Measurements from ENCODE around the gene PROX1. TPM values are rescaled to one million over a fixed set of nuclear protein-coding genes. Genes with fewer than 3 reads are reported as not detected.

Gene PROX1, protein sequence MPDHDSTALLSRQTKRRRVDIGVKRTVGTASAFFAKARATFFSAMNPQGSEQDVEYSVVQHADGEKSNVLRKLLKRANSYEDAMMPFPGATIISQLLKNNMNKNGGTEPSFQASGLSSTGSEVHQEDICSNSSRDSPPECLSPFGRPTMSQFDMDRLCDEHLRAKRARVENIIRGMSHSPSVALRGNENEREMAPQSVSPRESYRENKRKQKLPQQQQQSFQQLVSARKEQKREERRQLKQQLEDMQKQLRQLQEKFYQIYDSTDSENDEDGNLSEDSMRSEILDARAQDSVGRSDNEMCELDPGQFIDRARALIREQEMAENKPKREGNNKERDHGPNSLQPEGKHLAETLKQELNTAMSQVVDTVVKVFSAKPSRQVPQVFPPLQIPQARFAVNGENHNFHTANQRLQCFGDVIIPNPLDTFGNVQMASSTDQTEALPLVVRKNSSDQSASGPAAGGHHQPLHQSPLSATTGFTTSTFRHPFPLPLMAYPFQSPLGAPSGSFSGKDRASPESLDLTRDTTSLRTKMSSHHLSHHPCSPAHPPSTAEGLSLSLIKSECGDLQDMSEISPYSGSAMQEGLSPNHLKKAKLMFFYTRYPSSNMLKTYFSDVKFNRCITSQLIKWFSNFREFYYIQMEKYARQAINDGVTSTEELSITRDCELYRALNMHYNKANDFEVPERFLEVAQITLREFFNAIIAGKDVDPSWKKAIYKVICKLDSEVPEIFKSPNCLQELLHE
- total RNA-seq: 80.6 TPM
- long read RNA-seq, full-length matches to known transcripts: 3 of 15 reads
- long read RNA-seq, partial matches to known transcripts: 6 of 15 reads
- long read RNA-seq, other reads (novel, unspliced or antisense): 6 of 15 reads

DNA sequence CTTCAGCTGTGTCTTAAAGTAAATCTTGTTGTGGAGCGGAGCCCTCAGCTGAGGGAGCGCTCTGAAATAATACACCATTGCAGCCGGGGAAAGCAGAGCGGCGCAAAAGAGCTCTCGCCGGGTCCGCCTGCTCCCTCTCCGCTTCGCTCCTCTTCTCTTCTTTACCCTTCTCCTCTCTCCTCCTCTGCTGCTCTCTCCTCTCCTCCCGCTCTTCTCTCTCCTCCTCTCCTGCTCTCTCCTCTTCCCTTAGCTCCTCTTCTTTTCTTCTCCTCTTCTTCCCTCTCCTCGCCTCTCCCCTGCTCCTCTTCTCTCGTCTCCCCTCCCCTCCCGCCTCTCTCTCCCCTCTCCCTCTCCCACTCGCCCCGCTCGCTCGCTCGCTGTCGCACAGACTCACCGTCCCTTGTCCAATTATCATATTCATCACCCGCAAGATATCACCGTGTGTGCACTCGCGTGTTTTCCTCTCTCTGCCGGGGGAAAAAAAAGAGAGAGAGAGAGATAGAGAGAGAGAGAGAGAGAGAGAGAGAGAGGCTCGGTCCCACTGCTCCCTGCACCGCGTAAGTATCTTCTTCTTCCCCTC is at the start of gene PROX1:
TSS of gene PROX1 (plus strand) at position 47 of the 580 bp plus-strand sequence. CDS start 8,563 bp downstream, outside the sequence.
- TF ChIP-seq, protein P1, sequence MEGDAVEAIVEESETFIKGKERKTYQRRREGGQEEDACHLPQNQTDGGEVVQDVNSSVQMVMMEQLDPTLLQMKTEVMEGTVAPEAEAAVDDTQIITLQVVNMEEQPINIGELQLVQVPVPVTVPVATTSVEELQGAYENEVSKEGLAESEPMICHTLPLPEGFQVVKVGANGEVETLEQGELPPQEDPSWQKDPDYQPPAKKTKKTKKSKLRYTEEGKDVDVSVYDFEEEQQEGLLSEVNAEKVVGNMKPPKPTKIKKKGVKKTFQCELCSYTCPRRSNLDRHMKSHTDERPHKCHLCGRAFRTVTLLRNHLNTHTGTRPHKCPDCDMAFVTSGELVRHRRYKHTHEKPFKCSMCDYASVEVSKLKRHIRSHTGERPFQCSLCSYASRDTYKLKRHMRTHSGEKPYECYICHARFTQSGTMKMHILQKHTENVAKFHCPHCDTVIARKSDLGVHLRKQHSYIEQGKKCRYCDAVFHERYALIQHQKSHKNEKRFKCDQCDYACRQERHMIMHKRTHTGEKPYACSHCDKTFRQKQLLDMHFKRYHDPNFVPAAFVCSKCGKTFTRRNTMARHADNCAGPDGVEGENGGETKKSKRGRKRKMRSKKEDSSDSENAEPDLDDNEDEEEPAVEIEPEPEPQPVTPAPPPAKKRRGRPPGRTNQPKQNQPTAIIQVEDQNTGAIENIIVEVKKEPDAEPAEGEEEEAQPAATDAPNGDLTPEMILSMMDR (IDR thresholded peaks at IDR 0.05; ENCODE audit: borderline replicate concordance): no peak
- no peak for DNase-seq
- Histone ChIP-seq H3K4me3 (peak within 1 kb of the TSS; percentile 75), H3K27ac (replicated peaks) (peak within 1 kb of the TSS; percentile 92), H3K36me3 (no peaks in the 10 kb centered on the region), H3K4me1 (peaks cover 61% of the 10 kb centered on the region), H3K9me3 (replicated peaks) (no peaks in the 10 kb centered on the region), H3K27me3 (ENCODE audit: low read depth) (peaks cover 63% of the 10 kb centered on the region)
- intact Hi-C loops (cut with micrococcal nuclease): no loop called here

DNA sequence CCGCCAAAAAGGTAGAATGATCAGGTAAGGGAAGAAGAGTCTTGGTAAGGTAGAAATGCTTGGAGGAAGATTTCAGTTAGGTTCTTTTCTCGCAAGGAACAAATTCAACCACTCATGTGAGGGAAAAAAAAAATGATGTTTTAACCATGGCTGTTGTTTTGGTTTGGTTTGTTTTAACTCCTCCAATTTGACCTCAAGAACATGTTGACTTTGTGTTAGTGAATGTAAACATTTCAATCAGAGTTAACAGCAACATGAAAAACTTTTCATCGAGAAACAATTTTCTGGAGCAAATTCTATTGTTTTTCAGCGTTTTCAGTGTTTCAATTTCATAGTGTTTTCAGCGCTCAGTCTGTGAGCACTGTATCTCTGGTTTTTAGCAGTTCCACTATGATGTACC is 49.0 kb upstream of the PROX1 start:
- H3K27me3 ChIP-seq (ENCODE audit: low read depth): no peaks in the 10 kb centered on the region
- peaks cover 5% of the 10 kb centered on the region for H3K9me3 ChIP-seq (replicated peaks)
- H3K4me3 ChIP-seq: no peak overlapping the region
- H3K36me3 ChIP-seq: no peaks in the 10 kb centered on the region
- DNase-seq: no peak
- H3K27ac ChIP-seq (replicated peaks): no peak overlapping the region
- TF ChIP-seq, protein P1 (IDR thresholded peaks at IDR 0.05; ENCODE audit: borderline replicate concordance): no peak
- H3K4me1 ChIP-seq: peaks cover 6% of the 10 kb centered on the region
- intact Hi-C loops (cut with micrococcal nuclease): no loop called here

DNA sequence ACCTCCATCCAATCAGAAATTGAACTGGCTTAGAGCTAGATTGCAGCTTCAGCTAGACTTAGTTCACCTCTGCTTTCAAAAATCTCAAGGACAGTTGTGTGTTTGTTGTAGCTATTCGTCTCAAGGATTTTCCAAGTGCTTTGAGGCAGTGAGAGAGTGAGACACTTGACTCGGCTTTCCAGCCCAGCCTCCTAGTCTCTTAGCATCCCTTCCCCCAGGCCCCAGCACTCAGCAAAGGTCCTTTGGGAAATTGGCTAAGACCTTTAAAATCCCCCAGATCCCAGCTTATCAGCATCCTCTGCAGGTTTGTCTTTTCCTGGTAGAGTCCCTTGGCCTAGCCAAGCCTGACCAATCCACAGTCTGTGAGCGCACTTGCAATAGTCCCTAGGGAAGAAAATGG is 47.9 kb upstream of the PROX1 start:
- Histone ChIP-seq H3K36me3 (no peaks in the 10 kb centered on the region), H3K4me3 (no peak overlapping the region), H3K9me3 (replicated peaks) (peaks cover 5% of the 10 kb centered on the region), H3K27me3 (ENCODE audit: low read depth) (no peaks in the 10 kb centered on the region), H3K4me1 (no peaks in the 10 kb centered on the region), H3K27ac (replicated peaks) (no peak overlapping the region)
- intact Hi-C loops (cut with micrococcal nuclease): no loop called here
- no peak for DNase-seq
- TF ChIP-seq, protein P1 (IDR thresholded peaks at IDR 0.05; ENCODE audit: borderline replicate concordance): no peak

DNA sequence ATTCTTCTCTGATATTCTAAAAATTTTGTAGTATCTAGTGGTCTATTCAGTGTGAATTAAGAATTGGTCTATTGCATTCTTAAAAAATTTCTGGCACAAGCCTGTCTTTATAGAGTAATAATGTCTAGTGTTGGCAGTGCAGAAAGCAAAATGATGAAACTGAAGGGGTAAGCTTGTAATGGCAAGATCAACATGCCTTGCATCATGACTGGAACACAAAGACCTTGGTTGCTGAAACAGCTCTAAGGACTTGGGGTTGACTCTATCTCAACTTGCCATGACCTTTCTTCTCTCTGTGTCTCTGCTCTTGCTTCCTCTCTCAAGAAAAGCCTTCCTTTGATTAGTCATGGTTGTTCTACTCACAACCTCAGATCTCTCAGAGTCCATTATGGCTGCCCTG is 46.8 kb upstream of the PROX1 start:
- no peaks in the 10 kb centered on the region for H3K27me3 ChIP-seq (ENCODE audit: low read depth)
- no peak overlapping the region for H3K4me3 ChIP-seq
- DNase-seq: no peak
- H3K9me3 ChIP-seq (replicated peaks): peaks cover 5% of the 10 kb centered on the region
- TF ChIP-seq, protein P1 (IDR thresholded peaks at IDR 0.05; ENCODE audit: borderline replicate concordance): no peak
- intact Hi-C loops (cut with micrococcal nuclease): no loop called here
- no peaks in the 10 kb centered on the region for H3K4me1 ChIP-seq
- H3K27ac ChIP-seq (replicated peaks): no peak overlapping the region
- no peaks in the 10 kb centered on the region for H3K36me3 ChIP-seq

DNA sequence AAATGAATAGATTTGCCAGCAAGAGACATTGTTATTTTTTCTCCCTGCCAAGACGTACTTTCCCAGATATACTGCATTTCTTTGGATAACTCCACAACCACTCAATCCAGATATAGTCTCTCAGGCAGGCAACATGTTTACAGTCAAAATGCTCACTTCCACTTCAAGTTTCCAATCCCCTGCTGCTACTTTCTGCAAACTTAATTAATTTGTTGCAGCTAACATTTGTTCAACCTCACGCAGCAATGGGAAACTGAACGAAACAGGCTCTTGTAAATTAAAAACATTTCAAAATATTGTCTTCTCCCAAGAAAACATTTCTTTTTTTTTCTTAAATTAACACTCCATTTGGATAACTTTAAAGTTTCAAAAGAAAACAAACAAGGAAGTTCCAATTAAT is 45.7 kb upstream of the PROX1 start:
- TF ChIP-seq, protein P1 (IDR thresholded peaks at IDR 0.05; ENCODE audit: borderline replicate concordance): no peak
- H3K36me3 ChIP-seq: no peaks in the 10 kb centered on the region
- H3K9me3 ChIP-seq (replicated peaks): peaks cover 3% of the 10 kb centered on the region
- no peaks in the 10 kb centered on the region for H3K27me3 ChIP-seq (ENCODE audit: low read depth)
- no peaks in the 10 kb centered on the region for H3K4me1 ChIP-seq
- H3K4me3 ChIP-seq: no peak overlapping the region
- intact Hi-C loops (cut with micrococcal nuclease): no loop called here
- no peak overlapping the region for H3K27ac ChIP-seq (replicated peaks)
- DNase-seq: no peak

All from left ventricle myocardium inferior (tissue), 1 donor.